Hematopoietic multipotent progenitor cell treated with erythropoietin and hydrocortisone succinate and interleukin-3 and kit ligand, for 15 days (in vitro differentiated cells): ENCODE data around the gene ZNF582.

Experiments used
- DNase-seq: peaks from one replicate; pipeline ENCODE4 v3.0.0-alpha.2; 2015; ENCODE audit warnings: low spot score

The ZNF582 gene

GRCh38 chr19:56393119-56394012, at the start of gene ZNF582:
ZNF582 (minus strand) TSS chr19:56393534; CDS start chr19:56391752, 1,782 bp downstream.
- peak; percentile 84 for DNase-seq

- DNase-seq = no peak
These were observed 48.0 kb upstream of the ZNF582 start for GRCh38 chr19:56441206-56441792.

- no peak for DNase-seq
These were observed 30.6 kb upstream of the ZNF582 start for GRCh38 chr19:56423985-56424353.

GRCh38 chr19:56423276-56423984, 30.1 kb upstream of the ZNF582 start:
- DNase-seq = no peak

GRCh38 chr19:56405062-56405461, 11.7 kb upstream of the ZNF582 start:
- no peak for DNase-seq

- no peak for DNase-seq
These were observed 11.3 kb upstream of the ZNF582 start for GRCh38 chr19:56404705-56405056.

- peak; percentile 91 for DNase-seq
These were observed 10.7 kb upstream of the ZNF582 start, which contains the start of gene ZNF583 for GRCh38 chr19:56403764-56404704. ZNF583 (plus strand) TSS chr19:56404332; CDS start chr19:56407115, 2,783 bp downstream.

GRCh38 chr19:56403261-56403660, 9.9 kb upstream of the ZNF582 start:
- no peak for DNase-seq

- no peak for DNase-seq
These were observed 7.2 kb upstream of the ZNF582 start for GRCh38 chr19:56400485-56400884.

- DNase-seq = no peak
These were observed 5.5 kb upstream of the ZNF582 start for GRCh38 chr19:56398809-56399208.

- no peak for DNase-seq
These were observed 9.3 kb downstream of the ZNF582 start for GRCh38 chr19:56383826-56384605.

GRCh38 chr19:56377105-56377924, 16.0 kb downstream of the ZNF582 start:
- DNase-seq = no peak

- DNase-seq = no peak
These were observed 21.1 kb downstream of the ZNF582 start for GRCh38 chr19:56372281-56372680.

- DNase-seq = no peak
These were observed 23.3 kb downstream of the ZNF582 start for GRCh38 chr19:56369886-56370676.

GRCh38 chr19:56367829-56368711, 25.3 kb downstream of the ZNF582 start:
- peak; percentile 75 for DNase-seq

- no peak for DNase-seq
These were observed 32.5 kb downstream of the ZNF582 start for GRCh38 chr19:56360841-56361240.

- DNase-seq = no peak
These were observed 36.4 kb downstream of the ZNF582 start for GRCh38 chr19:56356944-56357343.

- no peak for DNase-seq
These were observed 37.8 kb downstream of the ZNF582 start for GRCh38 chr19:56355517-56355916.
